Activated CD4-positive, alpha-beta T cell treated with anti-CD3 and anti-CD28 coated beads for 1 hour (primary cell): ENCODE measurements around the gene MEGF6.

ENCODE experiments used
- DNase-seq: peaks from one replicate; pipeline ENCODE4 v3.0.0-alpha.2; 2020

Gene MEGF6

DNA sequence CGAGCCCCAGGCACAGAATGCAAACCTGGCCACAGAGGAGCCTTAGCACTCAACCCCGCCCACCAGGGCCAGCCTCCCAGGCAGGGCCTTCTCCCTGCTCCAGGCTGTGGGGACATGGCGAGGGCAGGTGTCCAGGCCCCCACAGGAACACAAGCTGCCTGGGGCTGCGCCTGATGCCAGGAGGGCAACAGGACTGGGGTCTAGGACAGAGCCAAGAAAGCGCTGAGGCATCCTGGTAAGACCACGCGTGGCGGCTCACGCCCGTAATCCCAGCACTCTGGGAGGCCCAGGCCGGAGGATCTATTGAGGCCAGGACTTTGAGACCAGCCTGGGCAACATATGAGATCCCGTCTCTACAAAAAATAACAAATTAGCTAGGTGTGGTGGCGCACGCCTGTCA, 59.1 kb downstream of the MEGF6 start:
- no peak for DNase-seq

DNA sequence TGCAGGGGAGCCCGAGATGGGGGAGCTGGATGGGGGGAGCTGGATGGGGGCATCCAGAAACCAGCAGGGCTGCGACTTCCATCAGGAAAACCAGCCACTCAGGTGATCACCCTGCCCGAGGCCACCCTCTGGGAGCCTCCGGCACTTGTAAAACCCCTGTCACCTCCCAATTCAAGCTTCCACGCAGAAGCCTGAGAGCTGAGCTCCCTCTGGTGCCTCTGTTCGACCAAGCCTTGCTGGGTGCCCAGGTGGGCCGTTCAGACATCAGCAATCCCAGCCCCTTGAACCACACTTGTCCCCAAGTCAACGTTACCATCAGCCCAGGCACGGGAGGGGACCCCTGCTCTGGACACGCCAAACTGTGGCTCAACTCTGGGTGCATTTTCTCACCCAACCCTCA, 59.6 kb downstream of the MEGF6 start:
- no peak for DNase-seq

DNA sequence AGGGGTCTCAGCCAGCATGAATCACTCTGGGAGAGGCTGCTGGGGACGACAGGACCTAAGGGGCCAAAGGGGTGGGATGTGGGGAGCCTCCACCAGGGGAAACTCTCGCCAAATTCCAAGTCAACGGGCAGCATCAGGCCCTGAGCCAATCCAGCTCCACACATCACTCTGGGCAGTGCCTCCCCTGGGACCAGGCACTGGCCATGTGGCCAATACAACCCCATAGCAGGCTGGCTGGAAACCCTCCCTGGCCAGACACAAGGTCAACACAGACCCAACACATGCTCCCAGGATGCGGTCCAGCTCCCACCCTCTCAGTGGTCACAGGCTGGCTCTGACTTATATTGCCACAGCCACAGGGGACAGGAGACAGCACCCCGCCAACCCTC, 60.0 kb downstream of the MEGF6 start:
- DNase-seq: no peak

DNA sequence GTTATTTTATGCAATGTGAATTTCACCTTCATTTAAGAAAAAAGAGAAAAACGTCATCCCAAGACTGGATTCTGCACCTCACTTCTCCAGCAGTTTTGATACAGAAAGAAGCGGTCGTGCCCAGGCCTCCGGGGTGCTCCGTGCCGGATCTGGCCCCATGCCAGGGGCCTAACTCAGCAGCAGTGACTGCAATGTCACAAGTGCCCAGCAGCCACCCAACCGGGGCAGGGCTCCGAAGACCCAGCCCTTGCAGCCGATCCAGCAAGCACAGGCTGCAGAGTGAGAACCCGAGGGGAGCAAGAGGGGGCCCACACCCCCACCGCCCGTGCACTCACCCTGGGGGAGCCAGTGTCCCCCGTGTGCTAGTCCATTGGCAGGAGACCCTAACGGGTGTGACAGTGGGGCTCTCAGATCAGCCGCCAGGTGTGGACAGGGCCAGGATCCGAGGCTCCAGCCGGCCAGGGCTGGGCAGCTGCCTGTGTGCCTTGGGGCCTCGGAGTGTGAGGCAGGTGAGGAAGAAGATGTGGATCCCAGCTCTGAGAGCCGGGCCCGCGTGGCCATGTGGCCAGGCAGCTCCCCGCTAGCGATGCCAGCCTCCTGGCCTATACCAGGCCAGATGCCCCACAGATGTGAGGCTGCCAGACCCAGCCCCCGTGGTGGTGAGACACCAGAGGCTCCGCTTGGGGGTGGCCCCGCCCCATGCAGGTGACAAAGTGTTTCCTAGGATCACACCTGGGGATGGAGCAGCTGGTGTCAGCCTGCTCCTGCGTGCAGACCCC, 60.6 kb downstream of the MEGF6 start:
- no peak for DNase-seq

DNA sequence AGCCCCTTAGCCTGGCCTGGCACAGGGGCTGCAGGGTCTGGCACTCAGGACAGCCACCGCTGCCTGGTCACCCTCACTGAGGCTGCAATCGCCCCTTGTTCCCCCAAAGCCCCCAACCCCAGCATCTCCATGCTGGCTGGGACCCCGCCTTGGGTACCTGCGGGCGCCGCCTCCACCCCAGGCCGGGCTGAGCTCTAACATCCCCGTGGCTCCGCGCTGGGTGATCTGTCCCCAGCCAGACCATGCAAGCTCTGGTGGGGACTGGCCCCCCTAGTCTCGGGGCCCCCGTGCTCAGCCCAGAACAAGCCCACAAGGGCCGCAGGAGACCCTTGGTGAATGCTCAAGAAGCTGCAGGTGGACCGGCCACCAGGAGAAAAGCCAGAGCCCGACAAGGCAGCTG, 62.4 kb downstream of the MEGF6 start:
- DNase-seq: no peak

DNA sequence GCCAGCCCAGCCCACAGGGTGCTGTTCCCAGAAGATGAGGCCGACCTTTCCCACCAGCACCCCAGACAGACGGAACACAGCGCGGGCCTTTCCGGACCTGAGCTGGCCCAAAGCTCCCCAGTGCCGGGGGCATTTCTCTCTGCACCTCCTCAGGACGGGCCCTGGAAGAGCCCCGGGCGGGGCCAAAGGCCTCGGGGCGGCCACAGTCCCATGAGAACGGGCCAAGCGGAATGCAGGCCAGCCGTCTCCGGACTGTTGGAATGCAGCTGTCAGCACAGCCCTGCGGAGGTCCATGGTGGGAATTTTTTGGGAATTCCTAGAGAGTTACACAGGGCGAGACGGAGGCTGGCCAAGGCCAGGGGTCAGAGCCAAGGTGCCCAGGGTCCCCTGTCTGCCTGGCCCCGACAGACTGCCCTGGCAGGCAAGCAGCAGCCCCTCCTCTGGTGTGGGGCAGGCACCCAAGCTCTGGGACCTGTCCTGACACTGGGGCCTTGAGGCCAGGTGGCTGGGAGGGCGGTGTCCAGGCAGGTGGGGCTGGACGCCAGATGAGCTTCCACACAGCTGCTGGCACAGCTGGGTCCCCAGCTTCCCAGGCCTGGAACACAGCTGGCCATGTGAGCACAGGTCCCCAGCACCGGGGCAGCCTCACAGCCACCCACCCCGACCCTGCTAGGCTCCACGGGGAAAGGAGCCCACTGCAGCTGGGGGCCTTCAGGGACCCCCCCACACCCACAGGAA, 63.0 kb downstream of the MEGF6 start:
- no peak for DNase-seq

DNA sequence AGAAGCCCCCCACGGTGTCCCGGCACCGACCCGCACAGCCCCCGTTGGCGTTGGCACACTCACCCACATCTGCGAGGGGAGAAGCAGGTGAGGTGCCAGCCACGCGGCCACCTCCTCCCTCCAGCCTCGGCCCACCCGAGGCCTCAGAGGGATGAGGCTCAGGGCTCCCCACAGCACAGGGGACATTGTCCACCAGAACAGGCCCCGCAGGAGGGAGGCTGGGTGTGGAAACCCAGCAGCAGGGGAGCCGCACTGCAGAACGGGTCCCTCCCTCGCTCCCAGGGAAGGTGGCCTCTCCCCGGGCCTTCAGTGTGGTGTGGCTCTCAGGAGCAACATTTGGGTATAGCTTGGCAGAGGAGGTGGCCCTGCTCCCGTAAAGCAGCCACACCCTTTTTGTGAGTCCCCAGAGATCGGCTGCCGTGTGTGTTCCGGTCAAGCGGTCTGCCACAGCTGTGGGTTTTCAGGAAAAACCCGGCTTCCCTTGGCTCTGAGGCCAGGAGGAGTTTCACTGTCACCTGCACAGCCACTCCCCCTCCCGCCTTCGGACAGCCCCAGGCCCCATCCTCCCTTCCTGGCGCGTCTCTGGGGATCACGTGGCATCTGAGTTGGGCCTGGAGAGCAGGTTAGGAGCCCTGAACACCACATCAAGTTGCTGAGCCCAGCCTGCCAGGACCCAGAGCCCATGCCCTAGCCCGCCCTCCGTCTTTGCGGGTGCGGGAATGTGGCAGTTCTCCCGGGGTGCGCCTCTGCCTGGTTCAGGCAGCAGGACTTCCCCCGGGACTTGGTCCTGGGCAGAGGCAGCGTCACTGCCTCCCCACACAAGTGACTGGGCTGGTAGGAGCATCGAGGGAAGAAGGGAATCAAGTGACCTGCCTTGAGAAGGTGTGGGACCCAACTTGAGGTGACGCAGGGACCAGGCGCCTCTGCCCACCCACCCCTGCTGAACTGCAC, 64.0 kb downstream of the MEGF6 start:
- no peak for DNase-seq

DNA sequence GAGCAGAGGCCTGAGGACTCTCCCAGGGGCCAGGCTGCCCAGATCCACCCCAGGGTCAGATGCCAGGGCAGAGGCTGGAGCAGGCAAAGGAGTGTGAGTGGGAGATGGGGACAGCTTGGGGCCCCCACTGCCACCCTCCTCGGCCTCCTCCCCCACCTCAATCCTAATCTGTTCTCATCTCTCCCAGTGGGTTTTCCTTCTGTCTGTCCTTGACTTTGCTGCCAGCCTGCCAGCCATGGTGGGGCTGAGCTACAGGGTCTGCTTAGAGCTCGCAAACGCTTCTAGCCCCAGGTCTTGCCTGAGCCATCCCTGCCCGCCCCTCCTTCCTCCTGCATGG, 65.3 kb downstream of the MEGF6 start:
- DNase-seq: no peak

DNA sequence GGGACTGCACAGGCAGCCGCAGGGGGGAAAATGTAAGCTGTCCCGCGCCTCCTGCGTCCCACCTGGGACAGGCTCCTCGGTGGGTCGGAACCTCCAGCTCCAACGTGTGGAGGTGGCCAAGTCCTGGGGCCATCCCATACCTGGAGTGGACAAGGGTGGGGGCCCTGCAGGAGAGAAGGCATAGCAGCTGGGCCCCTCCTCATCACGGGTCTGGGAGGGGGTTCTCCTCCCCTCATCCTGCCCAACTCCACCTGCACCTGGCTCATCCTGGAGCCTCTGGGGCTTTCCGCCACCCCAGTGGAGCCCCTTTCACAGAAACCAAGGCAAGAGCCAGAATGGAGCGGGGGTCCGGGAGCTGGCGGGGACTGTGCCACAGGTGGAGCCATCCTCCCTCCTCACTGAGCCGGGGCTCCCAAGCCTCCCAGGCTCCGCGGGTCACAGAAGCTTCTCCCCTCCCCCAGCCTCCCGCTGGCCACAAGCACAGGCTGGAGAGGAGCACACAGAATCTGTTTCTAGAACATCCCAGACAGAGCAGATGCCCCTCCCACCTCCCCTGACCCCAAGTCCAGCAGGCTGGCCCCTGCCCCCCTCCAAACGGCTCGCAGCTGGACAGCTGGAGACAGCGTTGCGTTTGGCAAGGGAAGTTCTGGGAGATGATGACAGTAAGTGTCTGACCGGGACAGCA, 65.8 kb downstream of the MEGF6 start:
- no peak for DNase-seq

DNA sequence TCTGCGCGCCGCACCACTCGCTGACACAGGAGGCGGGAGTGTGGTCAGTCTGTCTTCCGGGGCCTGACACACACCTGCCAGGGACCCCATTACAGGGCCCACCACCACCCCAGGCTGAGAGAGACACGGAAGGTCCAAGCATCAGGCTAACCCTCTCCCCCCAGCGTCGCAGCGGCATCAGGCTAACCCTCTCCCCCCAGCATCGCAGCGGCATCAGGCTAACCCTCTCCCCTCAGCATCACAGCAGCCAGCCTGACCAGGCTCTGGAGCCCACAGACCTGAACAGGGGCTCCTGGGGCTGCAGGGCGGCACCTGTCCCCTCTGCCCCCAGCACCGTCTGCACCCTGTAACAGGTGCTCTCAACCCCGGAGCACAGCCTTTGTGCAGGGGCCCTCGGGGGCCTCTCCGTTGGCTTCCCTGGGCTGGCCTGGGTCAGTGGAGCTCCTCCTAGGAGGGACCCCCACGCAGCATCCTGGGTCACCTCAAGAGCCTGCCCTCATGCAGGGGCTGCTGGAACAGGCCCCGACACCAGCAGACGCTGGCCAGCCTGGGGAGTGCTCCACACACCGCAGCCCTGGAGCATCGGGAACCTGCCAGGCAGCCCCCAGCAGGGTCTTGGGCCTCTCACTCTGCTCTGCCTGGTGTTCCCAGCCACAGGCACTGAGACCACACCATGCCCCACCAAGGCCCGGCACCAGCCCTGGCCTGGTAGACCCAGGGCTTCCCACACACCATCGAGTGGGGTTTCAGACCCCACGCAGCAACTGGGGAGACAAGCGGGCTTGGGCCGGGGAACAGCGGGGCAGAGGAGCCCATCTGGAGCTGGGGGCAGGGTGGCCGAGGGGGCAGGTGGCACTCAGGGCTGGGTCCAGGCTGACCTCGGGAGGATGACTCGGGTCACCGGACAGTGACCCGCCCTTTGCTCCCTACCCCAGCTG, 67.0 kb downstream of the MEGF6 start:
- DNase-seq: no peak

DNA sequence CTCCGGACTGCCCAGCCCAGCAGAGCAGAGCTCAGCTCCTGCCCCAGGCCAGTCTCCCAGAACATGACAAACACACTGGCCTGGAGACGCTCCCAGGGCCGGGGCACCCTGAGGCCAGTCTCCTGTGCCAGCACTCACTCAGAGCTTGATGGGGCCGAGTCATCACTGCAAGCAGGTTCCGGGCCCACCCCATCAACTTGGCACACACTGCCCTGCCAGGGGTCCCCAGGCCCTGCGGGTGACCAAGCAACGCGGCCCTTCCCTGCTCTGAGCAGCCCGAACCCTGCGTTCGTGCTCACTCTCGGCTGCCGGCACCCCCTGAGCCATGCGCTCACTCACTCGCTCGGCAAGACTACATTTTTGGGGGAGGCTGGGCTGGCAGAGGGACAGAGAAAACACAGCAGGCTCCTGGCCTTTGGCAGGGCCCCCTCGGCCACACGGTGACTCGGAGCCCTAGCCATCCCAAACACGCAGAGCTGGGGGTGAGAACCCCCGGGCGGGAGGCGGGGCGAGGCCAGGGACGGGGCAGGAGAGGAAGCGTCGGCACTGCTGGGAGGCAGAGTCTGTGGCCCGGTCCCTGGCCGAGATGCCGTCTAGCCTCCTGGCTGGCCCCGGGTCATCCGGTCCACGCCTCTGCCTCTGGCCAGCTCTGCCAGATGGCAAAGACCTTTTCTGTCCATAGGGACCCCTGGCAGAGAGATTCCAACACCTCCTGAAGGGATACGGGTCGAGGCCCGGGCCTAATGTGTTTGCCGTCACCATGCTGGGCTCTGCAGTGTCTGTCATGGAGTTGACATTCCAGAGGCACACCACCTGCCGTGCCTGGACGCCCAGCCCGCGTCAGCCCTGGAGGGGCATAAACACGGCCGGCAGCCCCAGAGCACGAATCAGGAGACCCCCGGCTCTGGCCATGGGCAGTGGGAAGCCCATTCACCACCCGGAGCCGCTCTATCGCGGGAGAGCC, 68.0 kb downstream of the MEGF6 start:
- DNase-seq: no peak

DNA sequence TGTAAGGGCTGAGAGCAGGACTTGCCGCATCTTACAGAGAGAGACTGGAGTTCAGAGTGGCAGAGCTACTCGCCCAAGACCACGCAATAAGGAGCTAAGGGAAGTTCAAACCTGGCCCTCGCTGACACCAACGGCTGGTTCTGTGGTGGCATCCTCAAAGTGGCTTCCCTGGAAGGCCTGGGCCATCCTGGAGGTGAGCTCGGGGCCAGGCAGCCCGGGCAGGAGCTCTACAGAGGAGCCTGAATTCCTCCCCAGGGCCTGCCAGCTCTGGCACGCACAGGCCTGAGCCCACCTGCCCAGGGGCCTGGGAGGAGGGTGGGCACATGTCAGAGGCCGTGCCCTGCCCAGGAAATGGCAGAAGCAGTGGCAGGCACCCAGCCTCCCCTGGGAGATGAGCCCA, 68.6 kb downstream of the MEGF6 start:
- no peak for DNase-seq

DNA sequence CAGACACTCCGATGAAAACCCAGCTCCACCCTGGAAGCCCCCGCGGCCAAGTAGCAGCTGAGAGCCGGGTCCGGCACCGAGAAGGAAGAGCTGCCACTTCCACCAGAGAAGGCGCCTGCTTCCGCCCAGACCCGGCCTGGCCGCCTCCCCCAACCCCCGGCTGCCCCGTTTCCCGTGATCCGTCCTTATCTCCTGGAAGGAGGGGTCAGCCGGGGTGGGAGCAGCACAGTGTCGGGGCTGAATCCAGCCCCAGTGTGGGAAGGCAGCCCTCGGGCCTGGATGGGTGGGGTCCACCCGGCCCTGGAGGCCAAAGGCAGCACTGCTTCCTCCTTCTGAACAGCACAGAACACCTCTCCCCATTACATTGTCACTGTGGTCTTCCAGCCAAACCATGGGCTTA, 69.4 kb downstream of the MEGF6 start:
- no peak for DNase-seq

DNA sequence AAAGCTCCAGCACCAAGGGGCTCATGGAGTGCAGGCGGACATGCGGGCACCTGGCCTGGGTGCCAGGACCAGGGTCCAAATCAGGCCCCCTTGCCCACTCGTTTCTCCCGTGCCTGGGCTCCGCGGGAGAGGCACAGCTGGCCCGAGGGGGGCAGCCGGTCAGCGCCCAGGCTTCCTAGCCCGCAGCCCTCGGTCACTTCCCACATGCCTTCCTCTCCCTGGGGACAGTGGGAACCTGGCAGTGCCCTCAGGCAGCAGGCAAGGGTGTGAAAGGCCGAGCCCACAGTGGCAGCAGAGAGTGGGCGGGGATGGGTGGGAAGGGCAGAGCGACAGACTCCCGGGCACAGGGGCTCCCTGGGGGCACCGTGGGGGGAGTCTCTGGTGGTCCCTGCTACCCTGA, 69.8 kb downstream of the MEGF6 start:
- no peak for DNase-seq

DNA sequence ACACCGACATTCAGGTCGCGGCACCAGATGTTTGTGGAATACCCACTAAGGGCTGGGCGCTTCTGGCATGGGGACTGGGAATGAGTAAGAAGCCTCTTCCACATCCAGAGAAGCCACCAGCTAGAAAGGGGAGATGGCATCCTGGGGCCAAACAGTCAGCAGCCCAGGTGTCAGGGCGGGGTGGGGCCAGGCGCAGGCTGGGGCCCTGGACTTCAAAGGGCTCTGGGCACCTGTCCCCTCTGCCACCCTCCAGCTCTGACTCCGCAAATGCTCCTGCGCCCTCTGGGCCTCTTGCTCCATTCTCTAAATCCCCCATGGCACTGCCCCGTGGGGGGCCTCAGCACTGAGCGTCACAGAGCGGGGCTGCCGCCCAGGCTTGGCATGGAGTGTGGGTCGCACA, 70.4 kb downstream of the MEGF6 start:
- no peak for DNase-seq

DNA sequence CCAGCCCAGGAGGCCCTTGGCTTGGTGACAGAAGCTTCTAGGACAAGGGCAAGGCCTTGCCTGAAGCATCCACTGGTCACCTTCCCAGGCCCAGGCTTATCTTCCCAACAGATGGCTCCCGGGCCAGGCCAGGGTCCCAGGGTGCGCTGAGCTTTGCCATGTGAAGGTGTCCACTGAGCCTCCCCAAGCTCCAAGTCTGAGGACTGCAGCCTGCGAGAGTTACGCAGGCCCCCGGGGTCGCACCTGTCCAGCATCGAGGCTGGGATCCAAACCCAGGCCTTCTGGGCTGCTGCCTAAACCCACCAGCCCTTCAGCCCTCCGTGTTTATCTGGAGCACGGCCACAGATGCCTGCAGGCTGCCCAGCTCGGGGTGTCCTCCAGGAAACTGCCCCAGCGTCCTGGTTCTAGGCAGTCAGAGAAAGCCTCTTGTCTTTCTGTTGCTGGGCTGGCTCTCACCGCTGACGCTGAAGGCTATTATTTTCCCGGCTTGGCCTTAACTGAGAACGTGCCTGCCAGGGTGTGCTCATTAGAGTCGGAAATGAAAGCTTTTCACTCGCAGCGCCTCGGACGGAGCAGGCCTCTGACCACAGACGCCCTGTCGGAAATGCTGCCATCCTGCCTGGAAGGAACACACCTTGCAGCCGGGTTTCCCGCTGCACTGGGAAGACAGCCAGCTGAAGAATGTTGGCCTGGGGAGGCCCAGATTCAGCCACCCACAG, 71.4 kb downstream of the MEGF6 start:
- no peak for DNase-seq

DNA sequence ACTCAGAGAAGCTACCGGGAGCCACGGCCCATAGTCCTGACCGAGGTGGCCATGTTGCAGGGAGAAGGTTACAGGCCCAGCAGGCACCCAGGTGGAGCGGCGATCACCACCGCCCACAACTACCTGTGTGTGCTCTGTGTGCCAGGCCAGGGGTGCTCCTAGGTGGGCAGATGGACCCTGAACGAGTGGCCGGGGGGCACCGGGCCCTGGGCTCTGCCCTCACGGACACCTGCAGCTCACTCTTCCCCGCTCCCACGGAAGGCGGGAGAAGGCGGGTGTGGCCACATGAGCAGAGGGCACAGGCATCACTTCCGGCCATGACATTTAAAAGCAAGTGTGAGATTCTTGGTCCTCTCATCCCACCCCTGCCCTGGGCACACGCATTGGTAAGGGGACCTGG, 73.9 kb downstream of the MEGF6 start:
- DNase-seq: no peak

DNA sequence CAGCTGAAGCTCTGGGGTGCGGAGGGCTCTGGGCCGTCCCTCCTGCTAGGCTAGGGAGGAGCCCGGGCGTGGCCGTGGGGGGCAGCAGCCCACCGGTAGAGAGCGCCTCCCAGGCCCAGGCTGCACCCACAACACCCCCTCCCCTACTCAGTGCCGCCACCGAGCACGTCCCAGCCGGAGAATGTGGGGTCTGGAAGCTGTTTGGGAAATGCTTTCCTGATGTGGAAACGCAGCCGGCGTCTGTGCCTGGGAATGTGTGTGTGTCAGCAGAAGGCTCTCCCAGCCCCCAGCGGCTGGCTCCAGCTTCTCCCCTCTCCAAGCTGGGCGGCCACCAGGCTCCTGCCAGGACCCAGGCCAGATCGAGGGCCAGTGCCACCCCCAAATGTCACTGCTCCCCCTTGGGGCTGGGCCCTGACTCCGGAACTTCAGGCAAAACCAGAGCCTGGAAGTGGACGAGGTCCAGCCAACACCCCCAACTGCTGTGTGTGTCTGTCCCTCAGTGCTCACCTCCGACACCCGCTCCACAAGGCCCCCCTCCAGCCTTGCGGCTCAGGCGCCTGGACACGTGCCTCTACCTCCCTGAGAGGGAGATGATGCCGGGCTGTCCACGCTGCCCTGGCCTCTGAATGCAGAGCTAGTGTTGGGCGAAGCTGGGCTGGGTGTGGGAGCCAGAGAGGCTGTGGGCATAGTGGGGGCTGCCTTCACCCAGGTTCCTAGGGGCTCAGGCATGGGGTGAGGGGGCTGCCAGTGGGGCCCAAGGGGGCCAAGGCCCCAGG, 74.7 kb downstream of the MEGF6 start:
- DNase-seq: no peak

DNA sequence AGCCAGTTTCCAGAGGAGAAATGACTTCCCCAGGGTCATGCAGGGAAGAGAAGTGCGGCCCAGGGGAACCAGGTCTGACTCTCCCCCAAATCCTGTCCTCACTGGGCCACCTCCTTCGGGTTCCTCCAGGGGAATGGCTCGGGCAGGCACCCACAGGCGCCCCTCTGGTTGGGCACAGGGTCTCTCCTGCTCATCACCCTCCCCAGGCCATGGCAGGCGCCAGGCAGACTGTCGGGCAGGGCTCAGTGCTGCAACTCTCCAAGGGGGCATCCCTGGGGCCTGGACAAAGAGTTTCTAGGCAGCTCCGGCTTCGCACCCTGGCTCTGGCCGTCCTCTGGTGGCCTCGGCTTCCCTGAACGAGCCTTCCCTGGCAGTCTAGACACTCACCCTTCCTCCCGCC, 75.6 kb downstream of the MEGF6 start:
- DNase-seq: no peak
